ENCODE results near the gene P2RY13.

P2RY13 gene

DNA sequence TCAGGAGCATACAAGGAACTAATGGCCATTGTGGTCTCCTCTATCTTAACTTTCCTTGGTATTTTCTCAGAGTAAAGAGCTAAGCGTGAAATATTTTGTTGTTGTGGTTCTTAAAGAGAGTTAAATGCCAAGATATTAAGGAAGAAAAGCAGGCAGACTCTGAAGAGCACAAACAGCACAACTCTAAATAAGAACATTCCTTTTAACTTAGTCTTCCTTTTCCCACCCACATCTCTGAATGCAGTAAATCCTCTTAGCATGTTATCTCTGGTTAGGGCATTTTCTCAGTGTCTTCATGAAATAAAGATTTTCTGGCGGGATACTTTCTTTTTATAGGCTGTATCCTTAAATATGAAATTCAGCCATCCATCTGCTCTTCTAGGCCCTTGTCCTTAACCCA lies 14.2 kb downstream of the P2RY13 start:
- TF ChIP-seq, protein P1, sequence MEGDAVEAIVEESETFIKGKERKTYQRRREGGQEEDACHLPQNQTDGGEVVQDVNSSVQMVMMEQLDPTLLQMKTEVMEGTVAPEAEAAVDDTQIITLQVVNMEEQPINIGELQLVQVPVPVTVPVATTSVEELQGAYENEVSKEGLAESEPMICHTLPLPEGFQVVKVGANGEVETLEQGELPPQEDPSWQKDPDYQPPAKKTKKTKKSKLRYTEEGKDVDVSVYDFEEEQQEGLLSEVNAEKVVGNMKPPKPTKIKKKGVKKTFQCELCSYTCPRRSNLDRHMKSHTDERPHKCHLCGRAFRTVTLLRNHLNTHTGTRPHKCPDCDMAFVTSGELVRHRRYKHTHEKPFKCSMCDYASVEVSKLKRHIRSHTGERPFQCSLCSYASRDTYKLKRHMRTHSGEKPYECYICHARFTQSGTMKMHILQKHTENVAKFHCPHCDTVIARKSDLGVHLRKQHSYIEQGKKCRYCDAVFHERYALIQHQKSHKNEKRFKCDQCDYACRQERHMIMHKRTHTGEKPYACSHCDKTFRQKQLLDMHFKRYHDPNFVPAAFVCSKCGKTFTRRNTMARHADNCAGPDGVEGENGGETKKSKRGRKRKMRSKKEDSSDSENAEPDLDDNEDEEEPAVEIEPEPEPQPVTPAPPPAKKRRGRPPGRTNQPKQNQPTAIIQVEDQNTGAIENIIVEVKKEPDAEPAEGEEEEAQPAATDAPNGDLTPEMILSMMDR (IDR thresholded peaks at IDR 0.05; ENCODE audit: borderline replicate concordance, insufficient read depth, low read depth, low read length) = no peak
- H3K4me3 ChIP-seq (ENCODE audit: low read depth, low read length) = no peak overlapping the region

DNA sequence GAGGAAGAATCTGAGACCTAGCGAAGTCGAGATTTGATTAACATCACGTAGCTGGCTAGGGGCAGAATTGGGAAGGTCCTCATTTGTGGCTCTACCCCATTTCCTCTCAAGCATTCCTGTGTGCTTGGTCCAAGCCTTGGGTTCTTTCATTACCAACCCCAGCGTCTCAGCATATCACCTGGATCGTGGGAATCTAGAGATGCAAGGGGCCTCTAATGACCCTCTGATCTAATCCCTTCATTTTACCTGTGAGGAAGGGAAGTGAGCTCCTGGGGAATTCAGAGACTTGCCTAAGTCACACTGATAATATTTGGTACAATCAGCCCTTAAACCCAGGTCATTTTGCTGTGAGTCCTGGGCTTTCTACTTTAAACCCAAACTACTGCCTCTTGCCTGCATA lies 14.8 kb downstream of the P2RY13 start:
- TF ChIP-seq, protein P1 (IDR thresholded peaks at IDR 0.05; ENCODE audit: borderline replicate concordance, insufficient read depth, low read depth, low read length) = no peak
- H3K4me3 ChIP-seq (ENCODE audit: low read depth, low read length) = no peak overlapping the region

DNA sequence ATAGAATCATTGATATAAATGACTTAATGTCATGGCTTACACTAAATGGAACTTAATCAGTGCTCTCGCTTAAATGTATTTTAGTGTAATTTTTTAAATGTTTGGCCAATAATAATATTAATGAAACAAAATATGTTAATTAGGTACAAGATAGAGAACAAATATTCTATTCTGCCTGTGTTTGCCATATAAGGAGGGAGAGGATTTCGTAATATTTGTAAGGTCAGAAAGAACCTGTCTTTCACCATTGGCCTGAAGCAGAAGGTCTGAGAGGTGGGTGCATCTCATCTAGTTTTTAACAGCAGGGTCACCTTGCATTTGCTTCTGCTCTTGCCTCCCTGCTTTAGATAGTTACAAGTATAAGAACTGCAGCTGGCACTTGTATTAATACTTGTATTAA lies 15.2 kb downstream of the P2RY13 start:
- no peak overlapping the region for H3K4me3 ChIP-seq (ENCODE audit: low read depth, low read length)
- TF ChIP-seq, protein P1 (IDR thresholded peaks at IDR 0.05; ENCODE audit: borderline replicate concordance, insufficient read depth, low read depth, low read length) = no peak

DNA sequence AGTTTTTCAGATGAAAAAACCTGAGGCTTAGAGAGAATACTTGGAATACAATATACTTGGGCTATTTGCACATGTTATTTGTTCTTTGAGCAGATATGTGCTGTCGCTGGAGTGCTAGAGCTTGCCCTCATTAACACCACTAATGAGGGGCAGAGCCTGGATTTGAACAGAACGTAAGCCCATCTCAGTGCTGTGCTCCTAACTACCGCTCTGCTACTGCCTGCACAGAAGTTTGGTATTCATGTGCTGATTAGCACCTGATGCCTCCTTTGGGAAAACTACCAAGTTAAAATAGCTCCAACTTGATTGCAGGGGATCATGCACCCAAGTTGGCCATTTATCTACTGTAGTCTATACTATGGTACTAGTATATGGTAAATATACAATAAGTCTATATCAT lies 16.4 kb downstream of the P2RY13 start:
- TF ChIP-seq, protein P1 (IDR thresholded peaks at IDR 0.05; ENCODE audit: borderline replicate concordance, insufficient read depth, low read depth, low read length) = no peak
- no peak overlapping the region for H3K4me3 ChIP-seq (ENCODE audit: low read depth, low read length)

DNA sequence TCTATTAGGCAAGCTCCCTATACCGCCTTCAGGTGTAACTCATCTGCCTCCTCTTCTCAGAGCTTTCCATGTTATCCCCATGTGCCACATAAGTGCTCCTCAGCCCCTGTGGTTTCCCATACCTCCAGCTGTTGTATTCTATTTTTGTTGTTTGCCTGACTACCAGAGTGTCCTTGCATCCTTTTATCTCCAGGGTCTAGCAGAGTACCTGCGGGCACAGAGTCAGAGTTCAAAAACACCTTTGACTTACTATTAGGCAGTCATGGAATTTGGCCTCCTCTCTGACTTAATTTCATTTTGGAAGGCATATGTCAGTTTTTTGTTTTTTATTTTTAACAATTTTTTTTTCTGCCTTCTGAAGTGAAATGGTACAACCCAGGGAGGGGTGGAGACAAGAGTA lies 19.8 kb downstream of the P2RY13 start:
- TF ChIP-seq, protein P1 (IDR thresholded peaks at IDR 0.05; ENCODE audit: borderline replicate concordance, insufficient read depth, low read depth, low read length) = no peak
- H3K4me3 ChIP-seq (ENCODE audit: low read depth, low read length) = no peak overlapping the region

DNA sequence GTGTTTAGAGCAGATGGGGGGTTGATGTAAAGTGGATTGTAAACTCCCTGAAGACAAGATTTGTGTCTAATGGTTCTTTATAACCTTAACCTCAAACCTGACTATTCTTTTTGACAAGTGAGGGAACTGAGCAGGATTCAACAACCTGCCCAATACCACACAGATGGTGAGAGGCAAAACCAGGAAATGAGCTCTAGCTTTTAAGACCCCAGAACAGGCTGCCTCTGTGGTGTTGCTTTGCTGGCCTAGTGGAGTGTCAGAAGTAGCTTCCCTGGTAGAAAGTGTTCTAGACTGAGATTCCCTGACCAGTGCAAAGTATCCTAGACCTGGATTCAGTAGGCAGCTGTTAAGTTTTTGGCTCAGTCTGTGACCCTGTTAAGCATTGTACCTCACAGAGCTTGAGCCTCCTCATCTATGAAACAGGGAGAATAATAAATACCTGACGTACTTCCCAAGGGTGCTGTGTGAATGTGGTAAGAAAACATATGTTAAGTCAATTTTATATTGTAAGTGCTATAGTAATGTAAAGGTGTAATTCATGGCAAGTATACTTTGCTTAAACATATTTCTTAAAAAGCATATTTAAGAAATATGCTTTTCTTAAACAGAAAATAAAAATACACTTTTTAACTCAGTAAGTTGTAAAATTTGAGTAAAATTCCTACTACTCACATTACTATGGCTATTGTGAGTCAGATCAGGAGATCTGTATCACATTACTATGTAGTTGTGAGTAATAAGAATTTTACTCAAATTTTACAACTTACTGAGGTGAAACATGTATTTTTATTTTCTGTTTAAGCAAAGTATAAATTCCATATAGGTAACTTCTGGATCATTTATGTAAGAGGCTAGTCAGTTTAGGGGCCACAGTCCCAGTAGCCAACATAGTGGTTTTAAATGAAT lies 21.5 kb downstream of the P2RY13 start:
- TF ChIP-seq, protein P1 (IDR thresholded peaks at IDR 0.05; ENCODE audit: borderline replicate concordance, insufficient read depth, low read depth, low read length) = no peak

DNA sequence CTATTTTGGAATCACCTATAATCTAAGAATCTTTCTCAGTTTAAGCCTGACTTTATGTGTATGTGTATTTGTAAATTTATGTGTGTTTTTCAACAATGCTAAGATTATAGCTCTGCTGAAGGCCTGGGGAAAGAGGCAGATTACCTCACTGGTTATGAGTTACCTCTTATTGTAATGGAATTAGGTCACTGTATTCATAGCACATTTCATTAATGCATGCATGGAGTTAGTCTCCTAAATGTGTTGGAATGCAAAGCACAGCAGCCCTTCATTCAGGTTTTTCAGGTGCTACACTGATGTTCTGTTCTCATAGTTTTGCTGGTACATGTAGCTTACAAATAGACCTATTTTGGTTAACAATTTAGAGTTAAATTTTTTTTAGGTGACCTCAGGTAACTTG lies 22.2 kb downstream of the P2RY13 start:
- TF ChIP-seq, protein P1 (IDR thresholded peaks at IDR 0.05; ENCODE audit: borderline replicate concordance, insufficient read depth, low read depth, low read length) = no peak
- H3K4me3 ChIP-seq (ENCODE audit: low read depth, low read length) = no peak overlapping the region

More for the DNA sequence above, 21.5 kb downstream of the P2RY13 start:
- H3K4me3 ChIP-seq (ENCODE audit: low read depth, low read length) = no peak overlapping the region
